MV-4-11 (cell line): ENCODE results near the gene SLC9A8.
"Not testable (repeated sequence)": the region's sequence is repeated elsewhere in the genome, so short reads cannot be mapped to it uniquely, and the experiment has no call there.

Source experiments
- DNase-seq: peaks from one replicate; lab custom pipeline; 2025; lab: John Stamatoyannopoulos, UW

SLC9A8 gene

GRCh38 chr20:49851231-49851705, 38.6 kb downstream of the SLC9A8 start:
- no peak for DNase-seq

GRCh38 chr20:49851991-49852390, 39.4 kb downstream of the SLC9A8 start:
- DNase-seq = no peak

GRCh38 chr20:49852522-49853080, 40.0 kb downstream of the SLC9A8 start:
- no peak for DNase-seq

GRCh38 chr20:49853640-49854039, 41.0 kb downstream of the SLC9A8 start:
- DNase-seq = no peak

- no peak for DNase-seq
These were observed 41.7 kb downstream of the SLC9A8 start for GRCh38 chr20:49854190-49854875.

GRCh38 chr20:49856904-49857303, 44.3 kb downstream of the SLC9A8 start:
- DNase-seq = no peak

GRCh38 chr20:49858076-49858585, 45.5 kb downstream of the SLC9A8 start:
- no peak for DNase-seq

- no peak for DNase-seq
These were observed 46.4 kb downstream of the SLC9A8 start for GRCh38 chr20:49859011-49859410.

- no peak for DNase-seq
These were observed 47.2 kb downstream of the SLC9A8 start for GRCh38 chr20:49859807-49860206.

GRCh38 chr20:49861232-49861631, 48.6 kb downstream of the SLC9A8 start:
- DNase-seq = not testable (repeated sequence)

- peak; percentile 32 for DNase-seq
These were observed 50.1 kb downstream of the SLC9A8 start for GRCh38 chr20:49862607-49863200.

GRCh38 chr20:49863666-49864065, 51.0 kb downstream of the SLC9A8 start:
- DNase-seq = no peak

- DNase-seq = no peak
These were observed 52.9 kb downstream of the SLC9A8 start for GRCh38 chr20:49865559-49865958.

- DNase-seq = no peak
These were observed 53.4 kb downstream of the SLC9A8 start for GRCh38 chr20:49866051-49866450.

GRCh38 chr20:49867453-49868215, 55.0 kb downstream of the SLC9A8 start:
- DNase-seq = peak; percentile 56

GRCh38 chr20:49868538-49868937, 55.9 kb downstream of the SLC9A8 start:
- peak; percentile 79 for DNase-seq

GRCh38 chr20:49868964-49869363, 56.3 kb downstream of the SLC9A8 start:
- DNase-seq = no peak

- no peak for DNase-seq
These were observed 57.6 kb downstream of the SLC9A8 start for GRCh38 chr20:49870261-49870660.

GRCh38 chr20:49871391-49871948, 58.8 kb downstream of the SLC9A8 start:
- no peak for DNase-seq

GRCh38 chr20:49872056-49872455, 59.4 kb downstream of the SLC9A8 start:
- no peak for DNase-seq

- DNase-seq = no peak
These were observed 62.1 kb downstream of the SLC9A8 start for GRCh38 chr20:49874696-49875095.

GRCh38 chr20:49877386-49877921, 64.8 kb downstream of the SLC9A8 start:
- no peak for DNase-seq
